H1 (cell line): Measurements from ENCODE around the gene CHST1.

Experiments
- BRCA1 ChIP-seq: IDR thresholded peaks from 2 replicates; pipeline ENCODE4 v1.6.1; 2012; ENCODE audit warnings: low read depth, low read length, improper control_type of control experiment
- CHD2 ChIP-seq: IDR thresholded peaks from 2 replicates; pipeline ENCODE4 v1.6.1; 2012; ENCODE audit warnings: low read length, improper control_type of control experiment
- EP300 ChIP-seq, 2 experiments: IDR thresholded peaks; 1 replicate in 1 of 2; 2 replicates in 1 of 2; pipeline ENCODE4 v1.6.1; 2011 to 2012; ENCODE audit warnings: low read depth in 2 of 2, low read length in 2 of 2, mild to moderate bottlenecking in 2 of 2, borderline replicate concordance in 1 of 2, inconsistent platforms in 1 of 2, moderate library complexity in 1 of 2
- GABPA ChIP-seq: IDR thresholded peaks from 2 replicates; pipeline ENCODE4 v1.6.1; 2011; ENCODE audit warnings: mild to moderate bottlenecking, low read length, moderate library complexity, borderline replicate concordance; ENCODE audit not compliant: insufficient read depth
- MAX ChIP-seq: IDR thresholded peaks from 2 replicates; pipeline ENCODE4 v1.6.1; 2012; ENCODE audit warnings: inconsistent platforms
- POLR2AphosphoS5 ChIP-seq: IDR thresholded peaks from 2 replicates; pipeline ENCODE4 v1.6.1; 2011; ENCODE audit warnings: low read depth, low read length
- RXRA ChIP-seq: IDR thresholded peaks from 2 replicates; pipeline ENCODE4 v1.6.1; 2011; ENCODE audit warnings: low read depth, mild to moderate bottlenecking, low read length, moderate library complexity; ENCODE audit not compliant: insufficient read depth
- TAF1 ChIP-seq: IDR thresholded peaks from 2 replicates; pipeline ENCODE4 v1.6.1; 2011; ENCODE audit warnings: mild to moderate bottlenecking, low read depth, low read length
- TAF7 ChIP-seq: optimal IDR thresholded peaks from 2 replicates; pipeline ENCODE3; 2011; ENCODE audit warnings: low read depth, mild to moderate bottlenecking, inconsistent platforms, low read length, moderate library complexity, borderline replicate concordance
- TBP ChIP-seq: IDR thresholded peaks from 2 replicates; pipeline ENCODE4 v1.6.1; 2011; ENCODE audit warnings: low read depth, low read length, improper control_type of control experiment
- YY1 ChIP-seq: IDR thresholded peaks from 2 replicates; pipeline ENCODE4 v1.6.1; 2011; ENCODE audit warnings: low read depth, mild to moderate bottlenecking, low read length
- TF ChIP-seq, protein P1 (sequence below): IDR thresholded peaks from 2 replicates; pipeline ENCODE4 v1.6.1; 2012; ENCODE audit warnings: low read length, inconsistent platforms
- TF ChIP-seq, protein P2 (sequence below), 3 experiments: IDR thresholded peaks; 1 replicate in 2 of 3; 2 replicates in 1 of 3; pipeline versions ENCODE4 v1.5.1 to v1.6.1; 2011; ENCODE audit warnings: low read length in 3 of 3, mild to moderate bottlenecking in 3 of 3, inconsistent platforms in 2 of 3, low read depth in 1 of 3, moderate library complexity in 1 of 3; ENCODE audit not compliant: insufficient read depth in 1 of 3; ENCODE audit errors: control extremely low read depth in 1 of 3

DNA sequence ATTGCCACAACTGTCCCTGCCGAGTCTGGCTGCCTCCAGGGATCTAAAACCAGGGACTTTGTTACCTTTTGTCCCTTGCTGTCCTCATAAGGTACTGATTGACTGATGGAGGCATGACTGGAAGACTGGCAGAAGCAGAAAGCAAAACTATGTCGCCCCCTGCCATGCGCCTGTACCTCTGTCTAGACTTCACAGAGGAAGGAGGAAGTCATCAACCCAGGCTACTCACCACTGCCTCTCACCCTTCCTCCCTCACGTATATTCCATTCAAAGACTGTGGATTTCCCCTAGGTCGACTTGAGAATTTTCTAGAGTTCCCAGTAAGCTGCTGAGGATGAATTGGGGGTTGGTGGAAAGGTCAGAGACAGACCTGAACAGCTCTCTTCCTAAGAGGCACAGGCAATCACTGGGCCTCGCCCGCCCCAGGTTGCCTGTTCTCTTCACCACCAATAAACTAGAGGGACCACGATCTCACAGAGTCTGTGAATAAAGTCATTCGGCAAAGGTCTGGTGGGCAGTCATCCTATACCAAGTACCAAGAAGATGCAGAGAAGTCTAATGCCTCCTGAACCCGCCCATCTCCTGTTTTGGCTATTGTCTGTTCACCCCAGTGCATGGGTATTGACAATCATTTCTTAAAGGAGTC is 27.5 kb upstream of the CHST1 start:
- TF ChIP-seq, protein P1, sequence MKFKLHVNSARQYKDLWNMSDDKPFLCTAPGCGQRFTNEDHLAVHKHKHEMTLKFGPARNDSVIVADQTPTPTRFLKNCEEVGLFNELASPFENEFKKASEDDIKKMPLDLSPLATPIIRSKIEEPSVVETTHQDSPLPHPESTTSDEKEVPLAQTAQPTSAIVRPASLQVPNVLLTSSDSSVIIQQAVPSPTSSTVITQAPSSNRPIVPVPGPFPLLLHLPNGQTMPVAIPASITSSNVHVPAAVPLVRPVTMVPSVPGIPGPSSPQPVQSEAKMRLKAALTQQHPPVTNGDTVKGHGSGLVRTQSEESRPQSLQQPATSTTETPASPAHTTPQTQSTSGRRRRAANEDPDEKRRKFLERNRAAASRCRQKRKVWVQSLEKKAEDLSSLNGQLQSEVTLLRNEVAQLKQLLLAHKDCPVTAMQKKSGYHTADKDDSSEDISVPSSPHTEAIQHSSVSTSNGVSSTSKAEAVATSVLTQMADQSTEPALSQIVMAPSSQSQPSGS, result no peak
- no peak for TF ChIP-seq BRCA1
- no peak for TF ChIP-seq TAF1
- no peak for TF ChIP-seq MAX
- TF ChIP-seq CHD2, result no peak
- no peak for TF ChIP-seq YY1
- no peak for TF ChIP-seq TBP
- TF ChIP-seq POLR2AphosphoS5, result no peak
- no peak for TF ChIP-seq GABPA
- no peak for TF ChIP-seq TAF7
- TF ChIP-seq, protein P2, sequence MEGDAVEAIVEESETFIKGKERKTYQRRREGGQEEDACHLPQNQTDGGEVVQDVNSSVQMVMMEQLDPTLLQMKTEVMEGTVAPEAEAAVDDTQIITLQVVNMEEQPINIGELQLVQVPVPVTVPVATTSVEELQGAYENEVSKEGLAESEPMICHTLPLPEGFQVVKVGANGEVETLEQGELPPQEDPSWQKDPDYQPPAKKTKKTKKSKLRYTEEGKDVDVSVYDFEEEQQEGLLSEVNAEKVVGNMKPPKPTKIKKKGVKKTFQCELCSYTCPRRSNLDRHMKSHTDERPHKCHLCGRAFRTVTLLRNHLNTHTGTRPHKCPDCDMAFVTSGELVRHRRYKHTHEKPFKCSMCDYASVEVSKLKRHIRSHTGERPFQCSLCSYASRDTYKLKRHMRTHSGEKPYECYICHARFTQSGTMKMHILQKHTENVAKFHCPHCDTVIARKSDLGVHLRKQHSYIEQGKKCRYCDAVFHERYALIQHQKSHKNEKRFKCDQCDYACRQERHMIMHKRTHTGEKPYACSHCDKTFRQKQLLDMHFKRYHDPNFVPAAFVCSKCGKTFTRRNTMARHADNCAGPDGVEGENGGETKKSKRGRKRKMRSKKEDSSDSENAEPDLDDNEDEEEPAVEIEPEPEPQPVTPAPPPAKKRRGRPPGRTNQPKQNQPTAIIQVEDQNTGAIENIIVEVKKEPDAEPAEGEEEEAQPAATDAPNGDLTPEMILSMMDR (IDR thresholded peaks at IDR 0.05; ENCODE audit: control extremely low read depth in 1 of 3, insufficient read depth in 1 of 3, low read depth in 1 of 3, low read length in 3 of 3), result no peak
- TF ChIP-seq EP300 (IDR thresholded peaks at IDR 0.05; ENCODE audit: borderline replicate concordance in 1 of 2, low read depth in 2 of 2, low read length in 2 of 2), result no peak
- TF ChIP-seq RXRA, result no peak
